ENCODE data around the gene PDE6B. TPM values are rescaled to one million over a fixed set of nuclear protein-coding genes. Genes with fewer than 3 reads are reported as not detected.

PDE6B gene
- total RNA-seq, 4 donors from 2014 or later: 0.32 to 5.6 (median 2.9) TPM

- DNase-seq (ENCODE audit: low spot score) (no peak), ATAC-seq (ENCODE audit: low FRiP score) (peak; percentile 42)
- TF ChIP-seq CTCF (IDR thresholded peaks at IDR 0.05): no peak
These were observed 38.4 kb downstream of the PDE6B start for GRCh38 chr4:663438-664428.

- ATAC-seq (ENCODE audit: low FRiP score): no peak
- no peak for TF ChIP-seq CTCF (IDR thresholded peaks at IDR 0.05)
- no peak for DNase-seq (ENCODE audit: low spot score)
These were observed 39.4 kb downstream of the PDE6B start for GRCh38 chr4:664713-665231.

DNA sequence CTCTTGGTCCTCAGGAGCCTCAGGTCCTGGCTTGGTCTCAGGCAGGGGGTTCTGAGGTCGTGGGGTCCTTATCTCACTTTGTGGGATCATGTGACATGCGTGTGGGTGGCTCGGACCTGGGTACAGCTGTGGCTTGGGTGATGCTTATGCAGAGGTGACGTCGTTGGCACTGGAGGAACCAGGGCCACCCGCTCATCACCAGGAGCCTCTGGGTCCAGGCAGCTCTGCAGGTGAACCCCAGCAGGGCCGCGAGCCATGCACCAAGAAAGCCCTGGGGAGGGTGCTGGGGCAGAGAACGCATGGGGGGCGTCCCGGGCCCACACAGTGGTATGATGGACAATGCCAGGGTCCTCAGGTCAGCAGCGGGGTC, 40.0 kb downstream of the PDE6B start:
- DNase-seq (ENCODE audit: low spot score) (no peak), ATAC-seq (ENCODE audit: low FRiP score) (no peak)
- TF ChIP-seq CTCF (IDR thresholded peaks at IDR 0.05): no peak

- ATAC-seq (ENCODE audit: low FRiP score) (no peak), DNase-seq (ENCODE audit: low spot score) (no peak)
- no peak for TF ChIP-seq CTCF (IDR thresholded peaks at IDR 0.05)
These were observed 40.5 kb downstream of the PDE6B start for GRCh38 chr4:665751-666435.

DNA sequence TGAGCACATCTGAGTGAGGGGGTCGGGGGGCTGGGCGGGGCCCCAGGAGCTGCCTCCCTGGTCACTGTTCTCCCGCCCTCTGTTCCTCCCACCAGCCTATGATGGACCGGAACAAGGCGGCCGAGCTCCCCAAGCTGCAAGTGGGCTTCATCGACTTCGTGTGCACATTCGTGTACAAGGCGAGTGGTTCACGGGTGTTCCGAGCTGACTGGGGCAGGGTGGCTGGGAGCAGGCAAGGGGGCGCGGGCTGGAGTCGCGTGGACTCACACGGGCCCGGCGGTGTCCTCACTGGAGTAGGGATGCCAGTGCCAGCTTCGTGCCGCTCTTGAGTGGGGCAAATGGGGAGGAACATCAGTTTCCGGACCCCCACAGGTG, 41.0 kb downstream of the PDE6B start:
- DNase-seq (ENCODE audit: low spot score) (no peak), ATAC-seq (ENCODE audit: low FRiP score) (no peak)
- no peak for TF ChIP-seq CTCF (IDR thresholded peaks at IDR 0.05)

GRCh38 chr4:666822-667544, 41.6 kb downstream of the PDE6B start:
- DNase-seq (ENCODE audit: low spot score): no peak
- no peak for ATAC-seq (ENCODE audit: low FRiP score)
- TF ChIP-seq CTCF (IDR thresholded peaks at IDR 0.05): no peak

Measured in omental fat pad (tissue), 4 donors.